HK-2 (cell line): Measurements from ENCODE around the gene CAMK2D.

Experiments used
- DNase-seq: peaks from one replicate; pipeline ENCODE4 v3.0.0-alpha.2; 2018; ENCODE audit not compliant: unreplicated experiment

CAMK2D gene

DNA sequence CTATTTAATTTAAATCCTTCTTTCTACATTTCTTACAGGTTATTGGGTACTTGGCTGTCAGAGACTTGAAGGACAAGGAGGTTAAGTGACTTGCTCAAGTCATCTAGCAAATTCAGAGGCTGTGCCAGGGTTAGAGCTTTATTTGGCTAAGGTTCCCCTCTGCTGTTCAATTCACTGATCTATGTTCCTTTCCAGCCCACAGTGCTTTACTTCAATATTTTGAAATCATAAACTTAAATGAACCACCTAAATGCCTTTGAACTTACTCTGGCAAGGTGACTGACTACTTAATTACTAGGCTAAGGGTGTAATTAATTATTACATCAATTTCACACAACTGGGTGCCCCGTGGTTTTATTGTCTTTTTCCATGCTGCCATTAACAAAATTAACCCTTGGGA is 288.7 kb downstream of the CAMK2D start:
- DNase-seq: no peak

DNA sequence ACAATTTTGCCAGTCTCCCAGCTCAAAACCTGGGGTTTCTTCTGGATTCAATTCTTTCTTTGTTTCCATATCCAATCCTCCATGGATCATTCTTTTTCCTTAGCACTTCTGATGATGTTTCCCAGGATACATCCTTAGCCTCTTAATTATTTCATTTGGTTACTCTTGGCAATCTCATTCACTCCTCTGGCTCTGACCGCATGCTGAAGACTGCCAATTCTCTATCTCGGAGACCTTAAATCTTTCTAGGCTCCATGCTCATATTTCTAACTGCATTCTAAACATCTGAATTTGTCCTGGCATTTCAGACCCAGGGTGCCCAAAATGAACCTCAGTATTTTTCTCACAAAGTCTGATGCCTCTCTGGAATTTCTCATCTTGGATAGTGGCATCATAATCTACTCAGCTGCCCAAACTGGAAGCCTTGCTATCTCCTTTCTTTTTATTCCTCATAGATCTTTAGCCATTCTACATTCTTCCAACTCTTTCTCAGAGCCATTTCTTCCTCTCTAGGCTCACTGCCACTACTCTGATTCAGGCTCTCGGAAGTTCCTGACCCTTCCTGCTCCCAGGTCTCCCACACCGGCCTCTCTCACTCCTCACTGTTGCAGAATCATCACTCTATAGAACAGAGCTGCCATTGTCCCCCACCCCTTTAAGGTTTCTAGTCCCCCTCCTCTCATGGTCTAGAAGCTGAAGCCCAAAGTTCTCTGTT is 290.2 kb downstream of the CAMK2D start:
- no peak for DNase-seq

DNA sequence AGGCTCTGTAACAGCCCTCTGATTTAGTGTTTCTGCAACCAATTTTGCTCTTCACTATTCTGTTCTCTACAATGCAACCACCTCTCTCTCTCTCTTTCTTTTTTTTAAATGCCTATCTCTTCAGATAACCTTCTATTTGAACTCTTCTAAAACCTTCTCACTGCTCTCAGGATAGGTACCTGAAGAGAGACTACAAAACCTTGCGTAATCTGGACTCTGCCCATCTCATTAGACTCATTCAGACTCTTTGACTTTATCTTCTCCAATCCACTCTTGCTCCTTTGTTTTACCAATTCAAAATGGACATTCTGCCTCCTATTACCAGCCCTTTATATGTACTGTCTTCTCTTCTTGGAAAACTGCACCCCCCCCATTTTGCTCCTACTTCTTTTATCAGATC is 291.6 kb downstream of the CAMK2D start:
- no peak for DNase-seq

- no peak for DNase-seq
Observed at GRCh38 chr4:113469023-113469390, 292.5 kb downstream of the CAMK2D start.

- DNase-seq: peak; percentile 65
Observed at GRCh38 chr4:113468165-113469022, 293.1 kb downstream of the CAMK2D start.

DNA sequence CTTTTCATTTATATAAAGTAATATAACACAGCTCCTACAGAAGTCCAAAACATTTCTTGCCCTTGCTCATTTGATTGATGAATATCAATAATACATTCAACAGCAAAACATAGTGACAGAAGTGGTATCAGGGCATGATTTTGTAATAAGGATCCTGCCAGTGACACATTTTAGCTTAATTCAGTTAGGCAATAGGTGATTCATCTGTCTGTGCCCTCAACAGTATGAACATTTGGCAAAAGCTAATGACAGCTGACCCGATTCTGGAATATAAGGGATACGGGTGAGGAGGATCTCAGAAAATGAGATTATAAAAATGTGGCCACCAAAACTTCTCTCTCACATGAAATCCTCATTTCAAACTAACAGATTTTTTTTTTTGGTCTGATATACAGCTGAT is 294.0 kb downstream of the CAMK2D start:
- DNase-seq: no peak

GRCh38 chr4:113462286-113462685 is 299.3 kb downstream of the CAMK2D start:
- DNase-seq: no peak

DNA sequence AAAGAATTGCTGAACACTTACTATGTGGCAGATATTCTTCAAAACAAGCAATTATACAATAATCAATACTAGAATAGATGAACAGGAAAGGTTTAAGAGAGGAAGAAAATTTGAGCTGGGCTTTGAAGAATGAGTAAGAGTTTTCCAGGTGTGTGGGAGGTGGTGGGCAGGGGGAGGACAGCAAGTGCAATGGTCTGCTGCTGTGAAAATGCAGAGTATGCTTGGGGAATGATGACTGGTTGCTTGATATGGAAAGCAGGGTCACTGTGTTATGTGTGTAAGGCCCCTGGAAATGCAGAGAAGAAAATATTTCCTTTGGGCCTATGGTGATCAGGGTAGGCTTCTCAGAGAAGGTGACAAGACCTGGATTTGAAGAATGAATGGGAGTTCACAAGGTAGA is 300.3 kb downstream of the CAMK2D start:
- DNase-seq: no peak

GRCh38 chr4:113457886-113458285 is 303.7 kb downstream of the CAMK2D start:
- DNase-seq: no peak

GRCh38 chr4:113457121-113457520 is 304.4 kb downstream of the CAMK2D start:
- DNase-seq: no peak

- no peak for DNase-seq
Observed at GRCh38 chr4:113455061-113455460, 306.5 kb downstream of the CAMK2D start.

- no peak for DNase-seq
Observed at GRCh38 chr4:113452868-113453620, 308.5 kb downstream of the CAMK2D start.

DNA sequence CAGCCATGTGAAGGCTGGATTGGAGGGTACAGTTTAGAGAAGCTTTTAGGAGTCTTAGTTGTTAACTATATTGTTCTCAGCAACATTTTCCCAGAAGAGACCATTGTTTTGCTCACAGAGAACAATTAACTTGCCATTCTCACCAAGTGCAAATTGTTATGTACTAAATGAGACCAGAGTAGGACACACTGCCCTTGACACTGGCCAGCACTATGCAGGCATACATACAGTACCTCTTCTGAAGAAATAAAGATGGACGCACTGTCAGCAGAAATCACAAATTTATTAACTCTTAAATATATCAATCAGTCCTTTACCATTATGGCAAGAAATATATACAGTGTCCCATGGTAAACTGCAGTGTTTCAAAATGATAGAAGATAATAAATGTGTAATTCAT is 309.4 kb downstream of the CAMK2D start:
- no peak for DNase-seq

GRCh38 chr4:113450295-113451080 is 311.1 kb downstream of the CAMK2D start:
- DNase-seq: no peak

- no peak for DNase-seq
Observed at GRCh38 chr4:113449410-113449974, 312.0 kb downstream of the CAMK2D start.

DNA sequence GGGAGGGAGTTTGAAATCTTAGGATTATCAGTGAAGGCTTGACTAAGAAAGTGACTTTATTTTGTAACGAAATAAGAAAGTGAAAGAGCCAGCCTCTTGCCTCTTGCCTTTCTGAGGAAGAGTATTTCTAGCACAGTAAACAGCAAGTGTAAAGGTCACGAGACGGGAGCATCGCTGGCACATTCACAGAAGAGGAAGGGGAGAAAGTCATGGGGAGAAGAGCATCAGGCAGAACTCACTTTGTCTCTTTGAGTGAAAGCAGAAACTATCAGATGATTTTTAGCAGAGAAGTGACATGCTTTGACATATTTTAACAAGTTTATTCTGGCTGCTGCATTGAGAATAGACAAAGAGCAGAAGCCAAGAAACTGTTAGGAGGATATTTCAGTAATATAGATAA is 313.8 kb downstream of the CAMK2D start:
- no peak for DNase-seq

GRCh38 chr4:113447061-113447460 is 314.5 kb downstream of the CAMK2D start:
- DNase-seq: no peak

- DNase-seq: no peak
Observed at GRCh38 chr4:113446019-113446418, 315.5 kb downstream of the CAMK2D start.

DNA sequence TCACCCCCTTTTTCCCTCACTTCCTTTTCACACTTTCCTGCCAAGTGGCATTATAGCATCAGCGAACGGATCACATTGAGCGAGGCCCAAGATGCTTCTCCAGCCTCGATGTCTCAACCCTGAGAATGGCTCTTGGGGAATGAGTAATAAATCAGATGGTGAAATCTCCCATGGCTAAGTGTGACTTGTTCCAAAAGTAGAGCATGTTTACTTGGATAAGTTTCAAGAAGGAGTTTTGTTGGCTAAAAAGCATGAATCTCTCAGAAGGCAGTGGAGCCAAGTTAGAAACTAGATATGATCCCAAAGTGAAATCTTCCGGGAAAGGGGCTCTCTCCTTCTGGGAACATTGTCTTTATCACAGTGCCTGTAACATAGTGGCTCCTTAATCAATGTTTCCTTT is 316.3 kb downstream of the CAMK2D start:
- no peak for DNase-seq

DNA sequence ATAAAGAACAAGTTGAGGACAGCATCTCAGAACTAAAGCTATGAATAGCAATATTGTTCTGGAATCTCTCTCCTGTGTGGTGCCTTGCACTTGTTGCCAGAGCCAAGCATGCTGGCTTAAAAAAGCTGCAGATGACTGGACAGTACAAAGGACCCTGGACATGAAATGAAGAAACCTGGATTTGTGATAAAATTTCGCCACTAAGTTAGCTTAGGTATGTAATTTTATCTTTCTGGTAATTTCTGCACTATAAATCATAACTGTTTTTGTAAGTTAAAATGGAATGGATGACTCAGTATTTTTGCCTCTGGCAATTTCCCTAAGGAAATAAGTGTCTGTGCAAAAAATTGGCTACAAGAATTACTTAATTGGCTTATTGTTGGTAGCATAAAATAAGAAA is 317.2 kb downstream of the CAMK2D start:
- no peak for DNase-seq

GRCh38 chr4:113442826-113443225 is 318.7 kb downstream of the CAMK2D start:
- no peak for DNase-seq
